Measurements from ENCODE around the gene CADM1.

- TF ChIP-seq, protein P1, sequence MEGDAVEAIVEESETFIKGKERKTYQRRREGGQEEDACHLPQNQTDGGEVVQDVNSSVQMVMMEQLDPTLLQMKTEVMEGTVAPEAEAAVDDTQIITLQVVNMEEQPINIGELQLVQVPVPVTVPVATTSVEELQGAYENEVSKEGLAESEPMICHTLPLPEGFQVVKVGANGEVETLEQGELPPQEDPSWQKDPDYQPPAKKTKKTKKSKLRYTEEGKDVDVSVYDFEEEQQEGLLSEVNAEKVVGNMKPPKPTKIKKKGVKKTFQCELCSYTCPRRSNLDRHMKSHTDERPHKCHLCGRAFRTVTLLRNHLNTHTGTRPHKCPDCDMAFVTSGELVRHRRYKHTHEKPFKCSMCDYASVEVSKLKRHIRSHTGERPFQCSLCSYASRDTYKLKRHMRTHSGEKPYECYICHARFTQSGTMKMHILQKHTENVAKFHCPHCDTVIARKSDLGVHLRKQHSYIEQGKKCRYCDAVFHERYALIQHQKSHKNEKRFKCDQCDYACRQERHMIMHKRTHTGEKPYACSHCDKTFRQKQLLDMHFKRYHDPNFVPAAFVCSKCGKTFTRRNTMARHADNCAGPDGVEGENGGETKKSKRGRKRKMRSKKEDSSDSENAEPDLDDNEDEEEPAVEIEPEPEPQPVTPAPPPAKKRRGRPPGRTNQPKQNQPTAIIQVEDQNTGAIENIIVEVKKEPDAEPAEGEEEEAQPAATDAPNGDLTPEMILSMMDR (IDR thresholded peaks at IDR 0.05) = no peak
- TF ChIP-seq POLR2A (IDR thresholded peaks at IDR 0.05) = no peak
Observed at GRCh38 chr11:115476463-115477286, 27.5 kb downstream of the CADM1 start.
